Subcutaneous adipose tissue (tissue), 4 donors: Measurements from ENCODE around the gene ABTB2. TPM values are rescaled to one million over a fixed set of nuclear protein-coding genes. Genes with fewer than 3 reads are reported as not detected.

Source experiments
- CTCF ChIP-seq: fragments of 450-650 bp; IDR thresholded peaks from one replicate; pipeline ENCODE4 v1.5.1; 2016; ENCODE audit warnings: low read depth, mild to moderate bottlenecking, control low read depth, antibody characterized with exemption, moderate library complexity
- total RNA-seq, 4 donors: library from RNA; depleted of rRNA; stranded (reverse); fragments of >200 nt; gene quantifications; one replicate each; pipeline ENCODE4 v1.1.0, GENCODE V29; 2016

ABTB2 gene
- total RNA-seq, 4 donors from 2014 or later, result 0.88 to 1.9 (median 1.0) TPM

- no peak for TF ChIP-seq CTCF
Observed at GRCh38 chr11:34212566-34212965, 145.2 kb downstream of the ABTB2 start.

DNA sequence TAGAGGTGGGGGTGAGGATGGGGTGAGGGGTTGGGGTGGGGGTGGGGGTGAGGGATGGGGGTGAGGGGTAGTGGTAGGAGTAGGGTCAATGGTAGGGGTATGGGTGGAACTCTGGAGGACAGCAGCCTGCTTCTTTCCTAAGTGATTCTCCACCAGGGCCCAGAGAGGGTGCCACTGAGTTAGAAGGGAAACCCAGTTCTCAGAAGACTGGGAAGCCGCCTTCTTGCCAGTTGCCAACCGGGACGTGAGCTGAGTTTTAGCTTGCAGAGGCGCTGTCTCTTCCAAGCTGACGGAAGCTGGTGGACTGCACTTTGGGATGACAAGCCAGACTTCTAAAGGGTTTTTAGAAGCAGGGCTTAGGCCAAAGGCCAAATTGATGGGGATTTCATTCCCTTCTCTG, 148.0 kb downstream of the ABTB2 start:
- TF ChIP-seq CTCF, result no peak

DNA sequence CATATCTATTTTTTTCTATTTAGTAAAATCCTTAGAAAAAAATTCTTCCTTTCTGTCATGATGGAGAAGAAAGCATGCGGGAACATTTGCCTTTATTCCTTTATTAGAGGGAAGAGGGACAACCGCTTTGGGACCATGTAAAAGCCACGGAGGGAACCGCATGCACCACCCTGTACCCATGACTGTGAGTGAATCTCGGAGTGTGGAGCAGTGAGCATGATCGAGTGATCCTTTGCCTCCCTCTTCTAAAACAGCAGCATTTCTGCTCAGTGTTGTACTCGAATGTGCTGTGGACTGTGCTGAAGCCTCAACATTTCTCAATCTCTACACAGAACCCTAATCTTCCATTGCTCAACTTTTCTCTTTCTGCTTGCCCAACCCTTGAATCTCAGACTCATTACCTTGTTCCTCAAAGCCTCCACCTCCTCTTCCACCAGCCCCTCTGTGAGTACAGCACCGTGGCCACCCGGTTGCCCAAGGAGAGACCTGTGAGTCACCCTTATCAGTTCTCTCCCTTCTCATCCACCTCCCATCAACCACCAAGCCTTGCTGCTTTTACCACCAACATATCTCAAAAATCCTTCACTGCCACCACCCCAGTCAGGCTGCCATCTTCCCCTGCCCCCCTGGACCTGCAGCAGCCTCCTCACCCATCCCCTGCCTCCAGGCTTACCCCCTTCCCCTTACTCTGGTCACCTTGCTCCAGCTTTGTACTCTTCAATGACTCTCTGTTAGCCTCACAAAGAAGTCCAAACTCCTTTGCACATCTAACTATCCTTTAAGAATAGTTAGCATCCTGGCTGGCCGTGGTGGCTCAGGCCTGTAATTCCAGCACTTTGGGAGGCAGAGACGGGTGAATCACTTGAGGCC, 149.3 kb downstream of the ABTB2 start:
- no peak for TF ChIP-seq CTCF

DNA sequence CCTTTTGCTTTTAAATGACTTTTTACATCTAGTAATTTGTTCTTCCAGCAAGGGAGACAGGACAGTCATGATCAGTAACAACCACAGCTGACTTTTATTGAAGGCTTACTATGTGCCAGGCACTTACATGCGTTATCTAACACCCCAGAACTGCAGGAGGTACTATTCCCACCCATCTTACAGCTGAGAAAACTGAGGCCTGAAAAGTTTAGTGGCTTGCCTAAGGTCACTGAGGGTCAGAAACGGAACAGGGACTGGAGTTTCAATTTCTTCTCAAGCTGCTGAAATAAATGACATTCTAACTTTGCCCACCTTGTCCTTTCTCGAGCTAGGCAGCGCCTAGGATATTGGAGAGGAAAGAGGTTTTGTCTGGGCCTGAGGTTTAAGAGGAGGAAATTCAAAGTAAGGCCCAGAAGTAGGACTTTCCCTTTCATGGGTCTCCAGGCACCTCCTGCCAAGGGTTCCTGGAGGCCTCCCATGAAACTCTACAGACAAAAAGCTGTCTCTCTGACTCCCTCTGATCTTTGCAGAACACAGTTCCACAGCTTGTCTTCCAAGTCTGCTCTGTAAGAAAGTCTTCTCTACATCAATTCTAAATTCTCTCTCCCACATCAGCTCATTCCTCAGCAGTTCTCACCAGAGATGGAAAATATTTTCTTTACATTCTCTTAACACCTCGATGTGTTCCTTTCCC, 150.2 kb downstream of the ABTB2 start:
- TF ChIP-seq CTCF, result no peak

DNA sequence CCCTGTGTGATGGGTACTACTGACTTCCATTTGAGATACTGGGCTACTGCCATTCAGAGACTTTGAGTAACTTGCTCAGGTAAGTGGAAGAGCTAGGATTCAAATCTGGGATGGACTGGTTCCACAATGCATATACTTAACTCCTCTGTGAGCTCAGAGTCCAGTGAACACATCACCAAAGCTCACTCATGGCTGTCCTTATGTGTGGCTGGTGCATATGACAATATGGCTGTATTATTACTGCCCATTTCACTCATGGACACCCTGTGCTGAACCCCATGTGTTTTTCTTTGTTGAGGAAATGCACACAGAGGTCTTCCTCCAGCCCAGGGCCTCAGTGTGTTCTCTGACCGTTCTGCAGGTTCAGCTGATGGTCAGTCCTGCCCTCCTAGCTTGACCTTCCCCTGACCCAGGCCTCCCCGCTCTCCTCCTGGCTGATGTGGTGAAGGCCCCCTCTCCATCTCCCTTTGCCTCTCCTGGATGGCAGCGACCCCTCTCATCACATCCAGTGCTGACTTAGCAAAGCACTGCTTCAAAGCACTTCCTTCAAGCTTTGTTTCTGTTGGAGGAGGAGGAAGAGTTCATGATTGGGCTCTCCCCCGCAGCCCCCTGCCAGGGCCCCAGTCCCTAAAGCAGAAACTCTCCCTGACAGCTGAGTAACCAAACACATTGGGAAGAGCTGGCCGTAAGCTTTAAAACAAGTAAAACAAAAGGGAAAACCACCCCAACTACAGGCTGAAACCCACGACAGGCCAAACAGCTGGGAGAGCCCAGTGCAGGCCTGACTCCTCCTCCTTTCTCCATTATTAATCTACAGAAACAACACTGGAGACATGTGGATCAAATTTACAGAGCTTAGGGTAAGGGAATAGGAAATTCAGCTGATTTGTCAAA, 151.2 kb downstream of the ABTB2 start:
- TF ChIP-seq CTCF, result no peak

- no peak for TF ChIP-seq CTCF
Observed at GRCh38 chr11:34205326-34206035, 152.3 kb downstream of the ABTB2 start.
